Cardiac ventricle fibroblast (primary cell): Measurements from ENCODE around the gene UXS1. TPM values are rescaled to one million over a fixed set of nuclear protein-coding genes. Genes with fewer than 3 reads are reported as not detected.

ENCODE experiments used
- total RNA-seq: library from RNA; depleted of rRNA; stranded (reverse); fragments of >200 nt; gene quantifications from 2 replicates; pipeline ENCODE4 v1.2.3, GENCODE V29; 2015

The UXS1 gene
- 24.9 and 46.3 TPM in 2 replicates for total RNA-seq

GRCh38 chr2:106193977-106194778 is at the start of gene UXS1:
Gene UXS1 (minus strand): TSS chr2:106194301. CDS start chr2:106194241, 60 bp downstream.

